GM18517 (cell line): ENCODE measurements around the gene DNAH1.

Experiments used
- ATAC-seq: cut with Tn5 transposase; IDR thresholded peaks from one replicate; pipeline ENCODE4 v1.9.1; 2021; ENCODE audit warnings: mild to moderate bottlenecking, moderate library complexity; ENCODE audit not compliant: unreplicated experiment

Gene DNAH1

GRCh38 chr3:52356126-52356525 is 40.0 kb downstream of the DNAH1 start:
- no peak for ATAC-seq

GRCh38 chr3:52357151-52358080 is 41.3 kb downstream of the DNAH1 start:
- ATAC-seq: no peak

GRCh38 chr3:52358362-52358940 is 42.3 kb downstream of the DNAH1 start:
- ATAC-seq: no peak

DNA sequence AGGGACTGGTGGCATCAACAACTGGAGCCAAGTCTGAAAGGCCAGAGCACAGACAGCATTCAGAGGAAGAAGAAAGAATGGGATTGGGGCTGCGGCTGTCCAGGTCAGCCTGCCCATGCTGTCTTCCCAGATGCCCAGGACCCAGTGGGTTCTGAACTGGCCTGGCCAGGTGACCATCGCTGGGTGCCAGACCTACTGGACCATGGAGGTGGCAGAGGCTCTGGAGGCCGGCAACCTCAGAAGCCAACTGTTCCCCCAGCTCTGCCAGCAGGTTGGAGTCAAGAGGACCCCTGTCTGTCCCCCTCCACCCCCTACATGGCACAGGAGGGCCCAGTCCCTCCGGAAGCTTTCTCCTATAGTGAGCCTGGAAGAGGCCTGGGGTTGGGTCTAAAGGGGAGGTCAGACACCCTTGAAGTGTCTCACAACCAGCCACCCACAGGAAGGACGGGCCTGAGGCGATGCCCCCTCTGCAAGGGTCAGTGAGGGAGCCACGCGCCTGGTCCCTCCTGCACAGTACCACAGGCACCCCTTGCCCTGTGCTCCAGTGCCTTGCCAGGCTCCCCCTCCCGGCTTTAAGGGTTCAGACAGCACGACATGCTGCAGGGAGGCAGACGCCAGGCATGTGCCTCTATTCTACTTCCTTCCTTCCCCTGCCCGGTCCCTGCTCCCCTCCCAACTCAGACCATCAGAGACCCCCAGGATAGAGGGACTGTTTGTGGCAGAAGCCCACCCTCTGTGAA is 43.2 kb downstream of the DNAH1 start:
- no peak for ATAC-seq

- ATAC-seq: no peak
Observed at GRCh38 chr3:52361011-52361410, 44.9 kb downstream of the DNAH1 start.

DNA sequence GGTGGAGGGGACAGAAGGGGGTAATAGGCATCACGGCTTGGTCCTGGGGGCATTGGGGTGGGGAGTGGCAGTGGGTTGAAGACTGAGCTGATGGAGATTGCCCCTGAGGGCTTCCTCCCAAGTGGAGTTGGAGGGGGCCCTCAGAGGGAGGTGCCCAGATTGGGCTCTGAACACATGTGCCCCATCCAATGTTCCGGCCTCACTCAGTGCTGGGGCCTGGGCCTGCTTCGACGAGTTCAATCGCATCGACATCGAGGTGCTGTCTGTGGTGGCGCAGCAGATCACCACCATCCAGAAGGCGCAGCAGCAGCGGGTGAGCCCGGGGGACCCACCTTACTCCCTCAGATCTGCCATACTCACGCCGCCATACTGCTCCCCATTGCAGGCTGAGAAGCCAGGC is 45.3 kb downstream of the DNAH1 start:
- no peak for ATAC-seq

DNA sequence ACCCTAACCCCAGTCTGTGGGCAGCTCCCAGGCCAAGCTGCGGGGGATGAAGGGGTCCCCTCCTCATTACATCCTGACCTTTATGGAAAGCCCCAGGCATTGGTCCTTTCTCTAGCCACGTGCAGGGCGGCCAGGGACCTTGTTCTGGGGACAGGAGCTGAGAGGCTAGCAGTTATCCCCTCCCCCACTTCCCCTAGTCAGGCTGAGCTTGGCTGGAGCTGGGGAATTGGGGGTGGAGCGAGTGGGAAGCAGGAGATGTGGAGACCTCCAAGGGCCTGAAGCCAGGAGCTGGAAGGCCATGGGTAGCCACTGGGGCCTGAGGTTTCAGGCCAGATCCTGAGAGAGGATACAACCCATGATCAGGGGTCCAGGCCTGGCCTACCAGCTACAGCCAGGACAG is 45.8 kb downstream of the DNAH1 start:
- ATAC-seq: no peak

DNA sequence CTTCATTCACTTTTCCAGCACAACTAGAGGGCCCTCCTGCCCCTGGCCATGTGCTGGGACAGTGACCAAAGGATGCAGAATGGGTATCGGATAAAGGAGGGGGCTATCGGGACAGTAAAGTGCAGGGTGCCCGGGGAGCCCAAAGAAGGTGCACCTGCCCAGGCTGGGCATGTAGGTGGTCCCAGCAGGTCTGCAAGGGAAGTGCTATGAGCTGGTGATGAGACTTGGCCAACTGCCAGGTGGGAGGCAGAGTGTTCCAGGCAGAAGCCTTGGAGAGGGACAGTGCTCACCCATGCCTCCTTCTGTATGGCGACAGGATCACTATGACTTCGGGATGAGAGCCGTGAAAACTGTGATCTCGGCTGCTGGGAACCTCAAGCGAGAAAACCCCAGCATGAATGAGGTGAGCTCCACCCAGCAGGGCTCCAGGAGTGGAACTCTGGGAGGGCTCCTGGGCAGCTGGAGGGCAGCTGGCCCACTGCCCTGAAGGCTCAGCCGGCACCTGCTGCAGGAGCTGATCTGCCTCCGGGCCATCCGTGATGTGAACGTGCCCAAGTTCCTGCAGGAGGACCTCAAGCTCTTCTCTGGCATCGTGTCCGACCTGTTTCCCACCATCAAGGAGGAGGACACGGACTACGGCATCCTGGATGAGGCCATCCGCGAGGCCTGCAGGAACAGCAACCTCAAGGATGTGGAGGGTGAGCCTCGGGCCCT is 48.4 kb downstream of the DNAH1 start:
- ATAC-seq: no peak

- ATAC-seq: no peak
Observed at GRCh38 chr3:52366527-52366926, 50.4 kb downstream of the DNAH1 start.

- no peak for ATAC-seq
Observed at GRCh38 chr3:52367891-52368880, 52.1 kb downstream of the DNAH1 start.

DNA sequence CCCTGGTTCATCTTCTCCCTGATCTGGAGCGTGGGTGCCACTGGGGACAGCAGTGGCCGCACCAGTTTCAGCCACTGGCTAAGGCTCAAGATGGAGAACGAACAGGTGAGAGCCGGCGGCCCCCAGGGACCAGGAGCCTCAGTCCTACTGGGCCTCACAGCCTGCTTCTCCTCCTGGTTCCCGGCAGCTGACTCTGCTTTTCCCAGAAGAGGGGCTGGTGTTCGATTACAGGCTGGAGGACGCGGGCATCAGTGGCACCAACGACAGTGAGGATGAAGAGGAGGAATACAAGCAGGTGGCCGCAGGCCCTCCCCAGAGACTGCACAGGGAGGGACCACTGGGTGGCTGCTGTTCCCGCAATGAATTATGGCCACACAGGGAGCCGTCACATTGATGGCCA is 54.4 kb downstream of the DNAH1 start:
- no peak for ATAC-seq

DNA sequence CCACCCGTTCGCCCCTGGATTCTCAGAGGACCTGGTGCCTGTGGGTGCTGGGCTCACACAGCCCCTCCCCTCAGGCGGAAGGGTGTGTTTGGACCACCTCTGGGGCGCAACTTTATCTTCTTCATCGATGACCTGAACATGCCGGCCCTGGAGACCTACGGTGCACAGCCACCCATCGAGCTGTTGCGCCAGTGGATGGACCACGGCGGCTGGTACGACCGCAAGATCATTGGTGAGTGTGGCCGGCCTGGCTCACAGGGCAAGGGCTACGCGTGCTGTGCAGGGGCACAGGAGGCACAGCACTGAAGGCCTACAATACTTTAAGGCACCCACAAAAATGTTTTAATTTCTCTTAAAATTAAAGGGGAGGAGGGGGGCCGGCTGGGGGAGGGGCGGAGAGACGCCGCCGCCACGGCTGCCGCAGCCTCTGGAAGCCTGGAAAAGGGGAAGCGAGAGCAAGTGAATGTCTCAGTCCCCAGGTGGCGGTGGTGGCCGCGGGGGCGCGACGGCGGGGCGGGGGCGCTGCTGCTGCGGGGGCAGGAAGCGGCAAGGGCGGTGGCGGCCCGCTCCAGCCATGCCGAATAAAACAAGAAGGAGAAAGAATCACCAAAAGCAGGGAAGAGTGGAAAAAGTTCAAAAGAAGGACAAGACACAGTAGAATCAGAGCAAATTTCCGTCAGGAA is 56.8 kb downstream of the DNAH1 start:
- ATAC-seq: no peak

DNA sequence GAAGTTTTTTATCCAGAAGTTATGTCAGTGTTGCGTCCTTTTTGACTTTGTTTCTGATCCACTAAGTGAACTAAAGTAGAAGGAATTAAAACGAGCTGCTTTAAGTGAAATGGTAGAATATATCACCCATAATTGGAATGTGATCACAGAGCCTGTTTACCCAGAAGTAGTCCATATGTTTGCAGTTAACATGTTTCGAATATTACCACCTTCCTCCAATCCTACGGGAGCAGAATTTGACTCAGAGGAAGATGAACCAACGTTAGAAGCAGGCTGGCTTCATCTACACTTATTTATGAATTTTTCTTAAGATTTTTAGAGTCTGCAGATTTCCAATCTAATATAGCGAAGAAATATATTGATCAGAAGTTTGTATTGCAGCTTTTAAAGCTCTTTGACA is 57.6 kb downstream of the DNAH1 start:
- ATAC-seq: no peak

GRCh38 chr3:52374173-52374572 is 58.1 kb downstream of the DNAH1 start:
- ATAC-seq: no peak

- ATAC-seq: no peak
Observed at GRCh38 chr3:52379610-52380009, 63.5 kb downstream of the DNAH1 start.

DNA sequence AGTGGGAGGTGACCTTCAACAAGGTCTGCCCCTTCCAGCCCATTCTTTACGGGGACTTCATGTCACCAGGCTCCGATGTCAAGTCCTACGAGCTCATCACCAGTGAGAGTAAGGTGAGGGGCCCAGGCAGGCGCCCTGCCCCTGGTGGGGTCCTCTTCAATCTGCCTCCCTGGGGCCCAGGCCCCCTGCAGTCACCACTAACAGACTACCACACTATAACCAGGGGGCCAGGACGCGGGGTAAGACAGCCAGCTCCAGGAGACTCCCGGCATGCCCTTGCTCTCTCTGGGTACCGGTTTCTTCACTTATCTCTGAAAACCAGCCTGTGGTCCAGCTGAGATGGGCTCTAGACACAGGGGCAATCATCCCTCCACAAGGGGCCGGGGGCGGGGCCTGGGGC is 63.9 kb downstream of the DNAH1 start:
- no peak for ATAC-seq

GRCh38 chr3:52381623-52382022 is 65.5 kb downstream of the DNAH1 start:
- ATAC-seq: no peak

DNA sequence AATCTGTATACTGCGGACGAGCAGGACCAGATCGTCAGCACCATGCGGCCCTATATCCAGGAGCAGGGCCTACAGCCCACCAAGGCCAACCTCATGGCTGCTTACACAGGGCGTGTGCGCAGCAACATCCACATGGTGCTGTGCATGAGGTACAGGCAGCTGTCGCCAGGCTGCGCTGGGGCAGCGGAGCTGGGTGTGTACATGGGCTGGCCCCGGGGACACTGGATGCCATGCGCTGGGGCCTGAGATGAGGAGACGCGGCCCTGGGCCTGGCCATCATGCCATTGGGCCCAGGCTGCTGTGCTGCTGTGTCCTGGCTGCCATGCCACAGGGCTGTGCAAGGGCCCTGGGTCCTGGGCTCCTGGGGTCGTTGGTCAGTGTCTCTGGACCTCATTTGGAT is 67.3 kb downstream of the DNAH1 start:
- no peak for ATAC-seq

GRCh38 chr3:52384019-52384761 is 68.1 kb downstream of the DNAH1 start:
- no peak for ATAC-seq
